B cell (primary cell): ENCODE data around the gene OR4A5.
"Not testable (repeated sequence)": the region's sequence is repeated elsewhere in the genome, so short reads cannot be mapped to it uniquely, and the experiment has no call there.

Source experiments
- CTCF ChIP-seq: fragments of 200-600 bp; IDR thresholded peaks from one replicate; pipeline ENCODE4 v1.8.0; 2022; ENCODE audit warnings: antibody characterized with exemption, mild to moderate bottlenecking
- EZH2 ChIP-seq: IDR thresholded peaks from 2 replicates; pipeline ENCODE4 v1.6.1; 2012; ENCODE audit warnings: borderline replicate concordance, low read depth, mild to moderate bottlenecking, moderate library complexity, low read length; ENCODE audit not compliant: insufficient read depth, poor library complexity, severe bottlenecking

GRCh38 chr11:54720094-54720493 is 13.5 kb downstream of the OR4A5 start:
- not testable (repeated sequence) for TF ChIP-seq EZH2, CTCF
